Testis (tissue), 3 donors: ENCODE data around the gene DCAF8L1. TPM values are rescaled to one million over a fixed set of nuclear protein-coding genes. Genes with fewer than 3 reads are reported as not detected.

Experiments
- polyA plus RNA-seq: library from polyadenylated mRNA; stranded (reverse); fragments of 350-450 nt; fragmentation: Illumina TruSeq; extraction: RNeasy Lipid Tissue Mini Kit (QIAGEN cat#74804); gene quantifications from one replicate; pipeline ENCODE4 v1.2.3, GENCODE V29; 2014; ENCODE audit warnings: low read depth, low replicate concordance; ENCODE audit not compliant: insufficient read depth
- total RNA-seq, 2 donors: library from RNA; depleted of rRNA; stranded (reverse); fragments of >200 nt; gene quantifications; one replicate each; pipeline ENCODE4 v1.2.3, GENCODE V29; 2016

The DCAF8L1 gene
- total and polyA plus RNA-seq, 3 donors from 2014 or later: 1.4 to 2.2 (median 1.4) TPM

Other genes with a start within 250 kb of the DCAF8L1 start
- gene MAGEB10, start 173.5 kb downstream of the DCAF8L1 start, total RNA-seq: 1 to 10 TPM; 4.5 to 6.9 TPM
- 5.7 TPM for gene MAGEB10, start 173.5 kb downstream of the DCAF8L1 start, polyA plus RNA-seq